Head of caudate nucleus (tissue), 42 donors: ENCODE results near the gene DNAI4.
A peak's percentile ranks its signal among the peaks of the same experiment; 100 is the strongest.

Experiments
- DNase-seq, 42 donors: peaks; one replicate each; pipeline versions ENCODE4 v3.0.0 to v3.0.0-alpha.2; 2020 to 2021; ENCODE audit warnings: mixed read lengths in 7 of 42
- intact Hi-C: fragments of 100-400 bp; cut with DNase I; formaldehyde crosslinking; loops from one replicate; pipeline ENCODE4 v1.15.0; 2022

DNAI4 gene

DNA sequence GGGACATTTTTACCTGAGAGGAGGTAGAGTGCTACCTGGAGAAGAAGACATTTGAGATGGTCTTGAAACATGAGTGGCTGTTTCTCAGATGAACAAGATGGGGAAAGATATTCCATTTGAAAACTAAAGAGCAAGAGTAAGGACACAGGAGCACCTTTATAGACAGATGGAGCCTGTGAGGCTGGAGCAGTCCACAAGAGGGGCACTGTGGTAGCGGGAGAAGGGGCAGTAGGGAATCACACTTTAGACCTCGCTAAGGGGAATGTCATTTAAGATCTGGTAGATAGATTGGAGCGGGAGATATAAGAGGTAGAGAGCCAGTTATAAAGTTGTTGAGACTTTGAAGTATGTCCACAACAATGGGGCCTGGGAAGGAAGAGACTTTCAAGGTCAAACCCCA is 149.0 kb downstream of the DNAI4 start:
- no peak for DNase-seq
- intact Hi-C loops = no loop called here

DNA sequence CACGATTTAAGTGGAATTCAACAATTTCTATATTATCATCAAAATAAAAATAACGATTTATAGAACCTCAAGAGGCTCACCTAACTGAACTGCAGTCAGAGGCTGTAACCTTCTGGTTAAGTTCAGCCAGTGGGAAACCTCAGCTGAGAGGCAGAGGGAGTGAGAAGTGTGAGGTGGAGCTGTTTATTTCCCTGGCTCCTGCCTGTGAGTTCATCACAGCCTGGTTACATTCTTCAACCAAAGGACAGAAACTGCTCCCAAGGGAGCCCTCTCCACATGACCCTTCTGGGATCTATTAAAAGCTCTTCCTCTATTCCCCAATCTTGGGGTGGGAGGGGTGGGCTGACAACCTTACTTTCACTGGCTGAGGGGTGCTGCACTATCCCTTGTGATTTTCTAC is 150.2 kb downstream of the DNAI4 start:
- DNase-seq = no peak
- intact Hi-C loops = no loop called here

DNA sequence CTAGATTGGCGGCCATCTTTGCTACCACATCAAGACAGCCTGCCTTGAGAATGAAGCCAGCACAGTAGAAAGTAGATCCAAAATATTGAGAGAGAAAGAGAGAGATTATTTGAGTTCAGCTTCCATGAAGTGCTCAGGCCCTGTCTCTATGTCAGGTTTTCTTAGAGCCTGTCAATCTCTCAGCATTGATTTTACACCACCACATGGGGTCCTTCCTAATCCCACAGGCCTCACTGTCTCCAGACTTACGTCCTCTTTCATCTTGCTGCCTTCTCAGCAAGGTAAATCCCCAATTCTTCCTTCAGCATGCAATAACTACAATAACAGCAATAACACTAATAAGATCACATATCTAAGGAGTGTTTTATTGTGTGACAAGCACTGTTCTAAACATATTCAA is 151.4 kb downstream of the DNAI4 start:
- intact Hi-C loops = no loop called here
- no peak for DNase-seq

DNA sequence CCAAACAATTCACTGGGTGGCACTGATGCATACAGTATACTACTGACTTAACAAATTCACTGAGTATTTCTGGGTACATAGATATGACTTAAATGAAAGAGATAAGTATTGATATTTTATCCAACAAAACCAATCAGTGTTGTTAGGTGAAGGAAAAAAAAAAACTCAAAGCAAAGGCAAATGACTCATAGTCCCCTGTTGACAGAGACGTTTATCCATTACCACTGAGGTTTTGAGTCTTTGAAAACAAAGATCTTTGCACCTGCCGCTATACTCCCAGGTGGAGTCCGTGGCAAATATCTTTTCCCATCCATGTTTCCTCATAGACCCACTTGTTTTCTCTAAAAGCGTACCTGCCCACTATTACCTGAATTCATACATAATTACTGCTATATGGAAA is 154.0 kb downstream of the DNAI4 start:
- DNase-seq = no peak
- intact Hi-C loops = no loop called here

DNA sequence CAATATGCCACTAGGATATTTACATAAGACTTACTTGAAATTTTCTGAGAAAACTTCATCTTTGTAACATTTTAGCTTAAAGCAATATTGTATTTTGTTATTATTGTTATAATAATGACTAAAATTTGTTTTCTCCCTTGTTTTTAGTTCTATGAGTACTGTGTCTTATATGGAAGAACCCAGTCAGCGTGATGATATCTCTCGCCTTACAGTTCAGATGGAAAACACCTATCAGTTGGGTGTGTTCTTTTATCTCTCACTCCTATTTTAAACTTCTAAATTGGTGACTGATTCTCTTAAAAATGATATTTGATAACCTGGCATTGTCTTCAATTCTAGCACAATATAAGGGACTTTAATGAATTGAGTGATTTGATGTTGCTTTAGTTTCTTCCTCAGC is 154.4 kb downstream of the DNAI4 start:
- intact Hi-C loops = no loop called here
- no peak for DNase-seq

DNA sequence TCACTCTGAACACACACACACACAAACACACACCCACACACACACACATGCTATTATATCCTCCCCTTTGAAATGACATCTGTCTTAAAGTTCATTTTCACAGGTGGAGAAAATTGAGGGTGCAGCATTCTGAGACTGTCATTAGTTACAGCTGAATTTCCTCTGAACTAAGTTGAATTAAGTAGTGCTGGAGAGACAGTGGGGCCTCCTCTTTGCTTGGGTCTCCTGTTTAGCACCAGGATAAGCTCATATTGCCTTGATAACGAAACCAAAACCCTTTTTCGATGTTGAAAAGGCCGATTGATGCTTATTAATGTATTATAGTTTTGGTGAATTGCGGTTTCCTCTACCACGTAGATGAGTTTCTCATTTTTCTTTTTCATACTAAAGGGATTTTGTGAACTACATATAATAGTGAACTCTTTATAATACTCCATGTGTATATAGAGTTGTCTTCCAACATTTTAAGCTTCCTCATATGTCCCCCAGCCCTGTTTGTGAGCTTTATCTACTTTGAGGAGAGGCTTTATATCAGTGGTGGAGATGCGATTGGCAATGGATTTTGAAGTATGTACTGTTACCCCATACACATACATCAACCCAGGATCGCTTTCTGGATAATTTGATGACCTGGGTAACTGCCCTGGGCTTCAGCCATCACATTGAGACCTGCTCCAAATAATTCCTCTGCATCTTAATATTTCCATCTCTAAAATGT is 155.0 kb downstream of the DNAI4 start:
- intact Hi-C loops = loop anchor here (5.0 kb wide), 1 partner anchor 378 kb away; no protein-coding TSS in a partner anchor
- no peak for DNase-seq

DNA sequence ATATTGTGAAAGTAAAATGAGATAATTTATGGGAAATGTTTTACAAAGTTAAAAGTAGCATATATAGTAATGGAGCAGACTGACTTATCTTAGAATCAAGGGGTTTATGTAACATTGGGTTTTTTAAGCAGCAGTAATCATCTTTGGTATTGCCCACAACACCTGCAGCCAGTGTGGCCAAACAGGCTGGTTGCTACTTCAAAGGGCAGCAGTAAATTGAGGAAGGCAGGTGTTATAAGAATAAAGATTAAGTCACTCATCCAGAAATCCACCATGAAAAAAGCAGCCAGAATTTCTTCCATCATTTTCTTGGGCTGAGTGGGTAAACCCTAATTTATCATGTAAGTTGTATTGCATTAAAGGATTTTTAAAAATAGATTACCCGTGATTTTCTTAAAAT is 155.7 kb downstream of the DNAI4 start:
- no peak for DNase-seq
- intact Hi-C loops = loop anchor here (5.0 kb wide), 1 partner anchor 378 kb away; no protein-coding TSS in a partner anchor

DNA sequence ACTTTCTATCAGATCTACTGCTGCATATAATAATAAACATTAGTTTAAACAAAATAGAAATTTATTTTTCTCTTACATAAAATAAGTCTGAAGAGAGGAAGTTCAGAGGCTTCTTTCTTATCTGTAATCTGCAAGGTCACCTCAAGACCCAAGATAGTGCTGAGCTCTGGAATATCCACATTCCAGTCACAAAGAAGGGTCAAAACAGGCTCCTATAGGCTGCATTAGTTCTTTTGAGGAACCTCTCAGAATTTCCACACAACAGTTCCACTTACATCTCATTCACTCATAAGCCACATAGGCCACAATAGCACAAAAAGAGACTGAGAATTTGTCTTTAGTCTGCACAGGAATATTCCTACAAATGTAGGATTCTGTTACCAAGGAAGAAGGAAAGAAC is 157.0 kb downstream of the DNAI4 start:
- intact Hi-C loops = loop anchor here (5.0 kb wide), 1 partner anchor 380 kb away; no protein-coding TSS in a partner anchor

DNA sequence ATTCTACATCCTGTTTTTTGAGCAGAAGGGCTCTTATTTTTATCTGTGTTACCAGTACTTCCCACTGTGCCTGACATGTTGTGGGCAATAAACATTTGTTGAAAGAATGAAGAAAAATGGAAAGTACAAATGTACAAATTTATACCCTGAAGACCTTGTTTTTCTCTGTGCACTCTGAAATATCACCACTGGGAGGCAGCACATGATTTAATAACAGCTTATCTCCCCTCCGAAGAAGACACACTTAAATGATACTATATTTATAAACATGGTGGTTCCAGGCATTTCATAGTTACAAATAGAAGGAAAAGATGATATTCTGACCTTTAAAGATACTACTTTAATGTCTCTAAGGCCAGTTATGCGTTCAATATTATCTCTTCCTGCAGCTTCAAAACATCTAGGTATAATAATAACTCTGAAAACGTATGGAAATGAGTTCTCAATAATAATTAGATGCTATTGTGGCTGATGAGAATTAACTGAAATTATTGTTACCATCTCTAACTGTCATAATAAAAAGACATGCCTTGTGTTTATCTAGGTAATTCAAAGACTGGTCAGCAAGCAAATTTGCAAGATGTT is 159.6 kb downstream of the DNAI4 start:
- peak in 29 of 42 donors; percentile 7 to 85 (median 46) for DNase-seq
- intact Hi-C loops = loop anchor here (5.0 kb wide), 1 partner anchor 382 kb away; no protein-coding TSS in a partner anchor

More for the DNA sequence above, 157.0 kb downstream of the DNAI4 start:
- no peak for DNase-seq
